Measurements from ENCODE around the gene KCNJ3.

Gene KCNJ3

GRCh38 chr2:154707994-154708575 lies 9.6 kb downstream of the KCNJ3 start:
- DNase-seq: no peak

DNA sequence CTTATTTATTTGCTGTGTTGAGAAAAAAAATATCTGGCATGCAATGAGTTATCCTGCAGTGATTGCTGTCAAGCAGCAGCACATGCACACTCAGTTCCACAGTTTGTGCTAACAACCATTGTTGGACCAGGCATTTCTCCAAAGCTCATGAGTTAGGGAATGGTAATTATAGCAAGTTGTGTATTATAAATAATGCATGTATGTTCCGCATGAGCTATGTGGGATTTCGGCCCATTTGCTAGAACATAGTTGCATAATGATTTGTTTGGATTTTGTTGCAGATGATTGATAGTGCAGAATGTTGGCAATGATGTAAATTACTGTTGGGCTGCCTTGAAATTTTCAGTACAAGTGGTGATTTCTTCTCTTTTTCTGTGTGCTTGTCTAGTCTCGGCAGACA lies 10.7 kb downstream of the KCNJ3 start:
- DNase-seq: no peak

DNA sequence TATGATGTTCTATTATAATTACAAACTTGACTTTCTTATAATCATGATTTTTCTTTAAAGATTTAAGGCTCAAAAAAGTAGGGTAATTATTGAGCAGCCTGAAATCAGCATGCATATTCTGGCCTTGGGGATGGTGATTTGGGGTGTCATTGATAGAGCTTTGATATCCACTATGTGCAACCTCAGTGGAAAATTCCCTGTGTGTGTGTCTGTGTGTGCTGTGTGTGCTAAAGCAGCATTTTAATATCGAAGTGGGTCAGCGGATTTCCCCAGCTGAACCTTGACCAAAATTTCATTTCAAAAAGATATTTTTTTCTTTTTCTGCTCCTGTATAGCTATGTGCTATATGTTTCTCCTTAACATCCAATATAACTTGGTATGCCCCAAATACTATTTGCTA lies 11.6 kb downstream of the KCNJ3 start:
- DNase-seq: no peak

GRCh38 chr2:154710685-154711084 lies 12.2 kb downstream of the KCNJ3 start:
- DNase-seq: no peak

- no peak for DNase-seq
Observed at GRCh38 chr2:154713675-154714074, 15.2 kb downstream of the KCNJ3 start.

GRCh38 chr2:154720651-154721050 lies 22.2 kb downstream of the KCNJ3 start:
- peak; percentile 37 for DNase-seq

DNA sequence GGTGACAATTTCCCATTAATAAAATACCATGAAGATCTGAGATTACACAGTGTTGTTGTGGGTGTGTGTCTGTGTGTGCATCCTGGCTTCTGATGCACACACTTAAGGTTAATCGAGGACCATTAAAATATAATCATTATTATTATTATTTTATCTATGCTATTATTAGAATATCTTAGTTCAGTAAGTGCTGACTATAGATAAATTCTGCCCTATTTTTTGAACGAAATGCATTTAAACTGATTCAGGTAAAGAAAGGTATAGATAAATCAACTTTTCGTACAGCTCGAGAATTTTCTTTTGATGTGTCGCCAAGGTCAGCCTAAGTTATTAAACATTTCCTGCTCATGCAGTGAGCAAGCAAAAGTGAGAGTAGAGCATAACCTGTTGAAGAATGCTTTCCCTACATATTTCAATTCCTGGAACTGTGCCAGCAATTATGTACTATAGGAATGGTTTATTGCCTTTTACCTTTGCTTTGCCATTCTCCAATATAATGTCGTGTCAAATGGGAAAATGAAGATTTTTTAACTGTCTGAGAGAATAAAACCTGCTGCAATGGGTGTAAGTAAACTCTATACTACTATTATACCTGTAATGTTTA lies 25.8 kb downstream of the KCNJ3 start:
- no peak for DNase-seq

GRCh38 chr2:154740361-154740760 lies 41.9 kb downstream of the KCNJ3 start:
- no peak for DNase-seq

DNA sequence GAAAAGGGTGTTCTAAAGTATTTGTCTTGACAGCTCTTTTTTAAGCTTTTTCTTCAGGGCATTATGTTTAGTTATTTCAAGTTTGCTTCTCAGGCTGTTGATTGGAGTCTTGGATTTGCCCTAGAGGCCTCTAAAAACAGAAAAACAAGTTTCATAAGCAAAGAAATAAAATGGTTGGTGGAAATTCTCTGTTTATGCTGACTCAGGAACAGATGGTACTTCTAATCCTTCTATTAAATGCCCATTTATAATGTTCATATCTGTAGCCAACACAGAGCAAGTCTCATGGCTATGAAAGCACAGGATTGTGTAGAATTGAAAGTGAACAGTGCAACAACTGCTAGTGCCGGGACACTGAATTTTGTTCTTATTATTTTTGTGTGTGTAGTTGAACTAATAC lies 60.4 kb downstream of the KCNJ3 start:
- no peak for DNase-seq

GRCh38 chr2:154762638-154763037 lies 64.1 kb downstream of the KCNJ3 start:
- no peak for DNase-seq

DNA sequence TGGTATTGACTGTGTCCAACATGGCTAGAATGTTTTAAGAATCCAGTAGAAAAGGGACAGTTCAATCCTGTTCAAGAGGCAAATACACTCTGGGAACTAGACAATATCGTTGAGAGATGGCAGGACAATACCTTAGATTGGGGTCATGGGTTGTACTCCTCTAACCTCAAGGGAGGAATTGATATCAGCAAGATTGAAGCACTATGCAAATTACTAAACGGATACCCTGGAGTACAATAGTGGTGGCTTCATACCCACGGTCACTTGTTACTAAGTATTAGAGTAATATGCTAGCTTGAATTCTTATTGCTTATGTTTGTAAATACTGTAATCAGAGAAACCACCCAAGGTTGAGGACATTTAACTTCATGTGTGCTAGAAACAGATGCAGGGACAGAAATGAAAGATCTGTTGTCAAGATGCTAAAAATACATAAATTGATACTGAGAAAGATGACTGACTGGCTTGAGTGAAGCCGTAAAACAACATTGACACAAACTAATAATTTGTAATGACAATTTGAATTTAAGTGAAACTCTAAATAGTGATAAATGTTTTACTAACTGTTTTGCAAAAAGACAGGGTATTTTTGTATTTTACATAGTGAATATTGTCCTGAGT lies 73.3 kb downstream of the KCNJ3 start:
- DNase-seq: no peak

DNA sequence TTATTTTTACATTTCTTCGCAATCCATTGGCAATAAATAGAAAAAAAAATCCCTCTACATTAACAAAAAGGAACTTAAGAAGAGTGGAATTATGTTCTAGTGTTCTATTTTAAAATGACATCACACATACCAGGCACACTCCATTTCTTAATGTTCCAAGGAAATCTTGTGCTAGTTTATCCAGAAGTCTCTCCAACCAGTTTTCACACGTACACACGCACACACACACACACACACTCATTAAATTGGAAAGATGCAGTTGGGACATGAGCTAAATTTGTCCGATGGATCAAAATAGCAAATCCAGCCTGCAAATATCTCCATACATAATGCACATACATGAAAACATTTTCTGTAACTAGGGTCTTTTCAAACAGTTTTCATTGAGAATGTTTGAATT lies 78.3 kb downstream of the KCNJ3 start:
- DNase-seq: no peak

DNA sequence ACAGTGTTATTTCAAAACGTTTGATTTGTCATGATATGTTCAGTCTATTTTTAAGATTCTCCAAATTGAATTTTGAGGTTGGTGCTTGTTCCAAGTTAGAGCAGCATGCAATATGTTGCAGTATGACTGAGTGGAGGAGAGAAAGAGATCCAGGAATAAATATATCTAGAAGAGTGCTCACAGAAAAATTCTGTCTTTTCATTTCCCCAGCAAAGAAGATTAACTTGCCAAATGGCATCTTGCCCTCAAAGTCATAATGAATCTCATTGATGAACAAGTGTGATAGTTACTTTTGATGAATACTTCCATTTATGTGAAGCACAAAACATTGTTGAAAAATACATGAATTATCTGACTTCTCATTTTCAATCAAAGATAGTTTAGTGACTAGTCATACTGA lies 95.9 kb downstream of the KCNJ3 start:
- no peak for DNase-seq

DNA sequence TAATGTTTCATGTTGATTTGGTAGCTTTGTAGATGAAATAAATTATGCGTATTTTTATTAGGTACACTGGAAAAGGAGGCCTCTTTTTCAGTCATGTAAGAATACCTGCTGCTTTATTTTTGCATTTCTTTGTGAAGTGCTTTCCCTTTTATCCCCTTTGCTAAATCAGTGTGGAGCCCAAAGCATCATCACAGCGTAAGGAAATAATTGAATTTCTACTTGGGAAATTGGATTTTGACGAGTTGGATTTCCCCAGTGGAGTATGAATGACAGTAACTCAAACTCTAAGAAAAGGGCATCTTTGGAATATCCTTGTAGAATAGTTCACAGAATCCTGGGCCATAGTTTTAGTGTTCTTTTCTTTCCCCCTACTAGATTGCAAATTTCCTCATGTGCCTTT lies 97.2 kb downstream of the KCNJ3 start:
- DNase-seq: no peak

- DNase-seq: no peak
Observed at GRCh38 chr2:154804451-154804850, 106.0 kb downstream of the KCNJ3 start.

DNA sequence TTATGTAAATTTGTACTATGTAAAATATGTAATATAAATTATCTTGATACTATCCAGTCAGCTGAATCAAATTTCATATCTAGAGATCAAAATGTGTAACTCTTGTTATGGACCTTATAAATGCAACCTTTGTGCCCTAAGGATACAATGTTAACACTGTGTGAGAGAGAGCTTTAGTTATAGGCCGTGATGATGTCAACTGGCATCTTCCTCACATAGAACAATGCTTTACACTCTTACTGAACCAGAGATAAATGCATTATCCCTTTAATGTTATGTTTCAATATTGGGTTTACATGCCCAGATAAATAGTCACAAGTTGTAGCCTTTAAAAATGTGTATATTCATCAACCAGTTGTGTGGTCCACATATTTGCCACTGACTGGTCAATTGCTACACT lies 115.1 kb downstream of the KCNJ3 start:
- no peak for DNase-seq

- no peak for DNase-seq
Observed at GRCh38 chr2:154814856-154815255, 116.4 kb downstream of the KCNJ3 start.

- no peak for DNase-seq
Observed at GRCh38 chr2:154825358-154825757, 126.9 kb downstream of the KCNJ3 start.

DNA sequence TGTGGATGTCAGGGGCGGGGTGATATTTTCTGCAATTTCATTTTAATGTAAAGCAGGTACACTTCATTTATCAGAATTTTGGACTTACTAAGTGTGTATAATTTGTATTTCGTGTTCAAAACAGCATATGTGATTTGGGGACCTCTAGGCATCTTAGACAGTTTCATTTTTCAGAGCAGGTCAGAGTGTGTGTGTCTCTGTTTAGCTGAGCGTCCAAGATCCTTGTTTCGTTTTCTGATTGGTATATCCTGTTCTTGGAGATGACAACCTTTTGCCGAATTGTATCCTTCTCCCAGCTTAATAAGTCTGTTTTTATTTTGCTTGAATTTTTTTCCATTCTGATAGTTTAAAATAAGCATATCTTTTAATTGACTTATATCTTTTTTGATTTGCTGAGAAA lies 128.3 kb downstream of the KCNJ3 start:
- no peak for DNase-seq

GRCh38 chr2:154827286-154827685 lies 128.8 kb downstream of the KCNJ3 start:
- DNase-seq: no peak

DNA sequence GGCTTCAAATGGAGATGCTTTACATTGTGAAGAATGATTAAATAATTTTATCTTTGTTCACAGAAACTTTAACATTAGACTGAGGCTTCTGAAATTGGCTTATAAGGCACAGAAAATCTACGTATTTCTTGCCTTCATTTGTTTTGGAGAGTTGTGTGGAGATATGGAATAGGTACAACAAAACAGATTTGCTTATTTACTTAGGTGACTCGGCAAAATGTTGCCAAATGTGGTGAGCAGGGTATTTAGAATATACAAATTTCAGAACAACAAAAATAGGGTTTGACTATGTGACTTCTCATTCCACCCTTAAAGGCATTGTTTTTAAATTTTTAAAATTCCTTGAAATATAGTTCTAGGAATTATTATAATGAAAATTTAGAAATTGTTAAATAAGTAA lies 134.2 kb downstream of the KCNJ3 start:
- no peak for DNase-seq

- no peak for DNase-seq
Observed at GRCh38 chr2:154836632-154837031, 138.1 kb downstream of the KCNJ3 start.

- DNase-seq: no peak
Observed at GRCh38 chr2:154837035-154837434, 138.5 kb downstream of the KCNJ3 start.

DNA sequence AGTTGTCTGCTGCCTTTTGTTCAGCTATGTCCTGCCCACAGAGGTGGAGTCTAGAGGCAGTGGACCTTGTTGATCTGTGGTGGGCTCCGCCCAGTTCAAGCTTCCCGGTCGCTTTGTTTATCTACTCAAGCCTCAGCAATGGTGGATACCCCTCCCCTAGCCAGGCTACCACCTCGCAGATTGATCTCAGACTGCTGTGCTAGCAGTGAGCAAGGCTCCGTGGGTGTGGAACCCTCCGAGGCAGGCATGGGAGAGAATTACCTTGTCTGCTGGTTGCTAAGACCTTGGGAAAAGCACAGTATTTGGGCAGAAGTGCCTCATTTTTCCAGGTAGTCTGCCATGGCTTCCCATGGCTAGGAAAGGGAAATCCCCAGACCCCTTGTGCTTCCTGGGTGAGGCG lies 146.0 kb downstream of the KCNJ3 start:
- no peak for DNase-seq

DNA sequence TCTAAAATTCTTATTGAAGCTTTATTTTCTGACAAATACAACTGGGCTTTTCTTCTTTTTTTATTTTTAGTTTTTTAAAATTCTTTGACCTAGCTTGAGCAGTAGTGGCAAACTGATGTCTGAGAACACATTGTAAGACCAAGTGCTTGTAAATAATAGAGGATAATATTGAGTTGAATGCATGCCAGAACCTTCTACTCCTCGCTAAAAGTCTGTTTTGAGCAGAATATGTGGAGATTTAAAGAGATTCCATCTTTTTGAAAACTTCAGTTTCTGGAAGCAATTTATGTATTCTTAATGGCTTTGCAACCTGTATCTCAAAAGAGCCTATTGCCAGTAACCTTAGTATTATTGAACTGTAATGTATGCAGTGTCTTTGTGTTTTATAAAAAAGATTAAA lies 148.3 kb downstream of the KCNJ3 start:
- DNase-seq: no peak
